Stimulated activated naive B cell treated with anti-CD40 and anti-IgM and Interleukin-4, amounts not matched to agents 10 μg/mL and 1 μg/mL and 100 μg/mL, for 72 hours (primary cell): Measurements from ENCODE around the gene SIGLEC5.

ENCODE experiments used
- ATAC-seq, 2 donors: fragments of 150-1000 bp; cut with Tn5 transposase; replicated peaks; 2 replicates each; pipeline ENCODE4 v1.10.0; 2021; ENCODE audit warnings: moderate library complexity in 1 of 2
- DNase-seq: peaks from one replicate; pipeline ENCODE4 v3.0.0; 2021
- H3K27ac Mint-ChIP-seq: one replicate; pipeline ENCODE4 v1.8.0; 2022; ENCODE audit warnings: mild to moderate bottlenecking, mixed read lengths
- H3K27me3 Mint-ChIP-seq, 2 donors: one replicate each; pipeline ENCODE4 v1.8.0; 2022; ENCODE audit warnings: mixed read lengths in 2 of 2
- H3K36me3 Mint-ChIP-seq, 2 donors: one replicate each; pipeline ENCODE4 v1.8.0; 2022; ENCODE audit warnings: mixed read lengths in 2 of 2, mild to moderate bottlenecking in 1 of 2
- H3K4me1 Mint-ChIP-seq, 2 donors: one replicate each; pipeline ENCODE4 v1.8.0; 2022; ENCODE audit warnings: mixed read lengths in 2 of 2, mild to moderate bottlenecking in 1 of 2
- H3K4me3 Mint-ChIP-seq, 2 donors: one replicate each; pipeline ENCODE4 v1.8.0; 2022; ENCODE audit warnings: mild to moderate bottlenecking in 2 of 2, mixed read lengths in 2 of 2, moderate library complexity in 1 of 2
- H3K9me3 Mint-ChIP-seq, 2 donors: one replicate each; pipeline ENCODE4 v1.8.0; 2022; ENCODE audit warnings: mixed read lengths in 2 of 2, mild to moderate bottlenecking in 1 of 2

Gene SIGLEC5

GRCh38 chr19:51607920-51608562 lies 22.2 kb downstream of the SIGLEC5 start:
- Mint-ChIP-seq H3K27ac (no peak overlapping the region), H3K9me3 (peaks cover 8 to 12% of the 10 kb centered on the region in 2 donors), H3K27me3 (peaks cover 0 to 4% of the 10 kb centered on the region in 2 donors), H3K4me3 (peak overlapping the region; percentile 30 to 37), H3K4me1 (peaks cover 66 to 82% of the 10 kb centered on the region in 2 donors), H3K36me3 (peaks cover 34 to 48% of the 10 kb centered on the region in 2 donors)
- DNase-seq (peak; percentile 50), ATAC-seq (no peak)

GRCh38 chr19:51607077-51607476 lies 23.1 kb downstream of the SIGLEC5 start:
- H3K9me3 Mint-ChIP-seq: peaks cover 5% of the 10 kb centered on the region in 2 donors
- H3K4me3 Mint-ChIP-seq: peak overlapping the region; percentile 69 to 71
- peaks cover 67 to 82% of the 10 kb centered on the region in 2 donors for H3K4me1 Mint-ChIP-seq
- H3K27ac Mint-ChIP-seq: peak overlapping the region; percentile 32
- peaks cover 0 to 4% of the 10 kb centered on the region in 2 donors for H3K27me3 Mint-ChIP-seq
- ATAC-seq: peak; percentile 95 to 97
- peak; percentile 87 for DNase-seq
- H3K36me3 Mint-ChIP-seq: peaks cover 33 to 43% of the 10 kb centered on the region in 2 donors

- Mint-ChIP-seq H3K27me3 (peaks cover 0 to 6% of the 10 kb centered on the region in 2 donors), H3K27ac (peak overlapping the region; percentile 93), H3K4me1 (peaks cover 43 to 66% of the 10 kb centered on the region in 2 donors), H3K4me3 (peak overlapping the region; percentile 86 to 87), H3K9me3 (peaks cover 2 to 5% of the 10 kb centered on the region in 2 donors), H3K36me3 (peaks cover 20 to 22% of the 10 kb centered on the region in 2 donors)
- DNase-seq (no peak), ATAC-seq (peak; percentile 24 to 36)
Measured at GRCh38 chr19:51602189-51602854, 27.9 kb downstream of the SIGLEC5 start.

GRCh38 chr19:51600940-51601580 lies 29.1 kb downstream of the SIGLEC5 start:
- H3K27ac Mint-ChIP-seq: peak overlapping the region; percentile 87
- peak; percentile 71 to 81 for ATAC-seq

GRCh38 chr19:51599084-51599483 lies 31.1 kb downstream of the SIGLEC5 start:
- Mint-ChIP-seq H3K36me3 (peaks cover 13 to 14% of the 10 kb centered on the region in 2 donors), H3K4me3 (no peak overlapping the region), H3K27me3 (peaks cover 0 to 9% of the 10 kb centered on the region in 2 donors), H3K27ac (no peak overlapping the region), H3K4me1 (peaks cover 37 to 61% of the 10 kb centered on the region in 2 donors), H3K9me3 (peaks cover 0 to 4% of the 10 kb centered on the region in 2 donors)
- DNase-seq: no peak
- no peak for ATAC-seq

More at GRCh38 chr19:51600940-51601580, 29.1 kb downstream of the SIGLEC5 start:
- peaks cover 20 to 22% of the 10 kb centered on the region in 2 donors for H3K36me3 Mint-ChIP-seq
- peak overlapping the region; percentile 75 to 82 for H3K4me3 Mint-ChIP-seq
- peaks cover 0 to 9% of the 10 kb centered on the region in 2 donors for H3K27me3 Mint-ChIP-seq
- peaks cover 34 to 55% of the 10 kb centered on the region in 2 donors for H3K4me1 Mint-ChIP-seq
- no peak for DNase-seq
- peaks cover 2 to 5% of the 10 kb centered on the region in 2 donors for H3K9me3 Mint-ChIP-seq

GRCh38 chr19:51598159-51598915 lies 31.9 kb downstream of the SIGLEC5 start:
- Mint-ChIP-seq H3K4me1 (peaks cover 44 to 67% of the 10 kb centered on the region in 2 donors), H3K27ac (no peak overlapping the region), H3K4me3 (no peak overlapping the region), H3K9me3 (peaks cover 0 to 4% of the 10 kb centered on the region in 2 donors), H3K27me3 (peaks cover 0 to 9% of the 10 kb centered on the region in 2 donors), H3K36me3 (peaks cover 13% of the 10 kb centered on the region in 2 donors)
- DNase-seq: no peak
- ATAC-seq: no peak

GRCh38 chr19:51595190-51596175 lies 34.7 kb downstream of the SIGLEC5 start:
- no peak for DNase-seq
- peak overlapping the region; percentile 92 for H3K27ac Mint-ChIP-seq
- H3K27me3 Mint-ChIP-seq: peaks cover 0 to 5% of the 10 kb centered on the region in 2 donors
- peak overlapping the region; percentile 93 to 99 for H3K4me3 Mint-ChIP-seq
- peaks cover 34 to 65% of the 10 kb centered on the region in 2 donors for H3K4me1 Mint-ChIP-seq
- peaks cover 0 to 2% of the 10 kb centered on the region in 2 donors for H3K9me3 Mint-ChIP-seq
- ATAC-seq: no peak
- peaks cover 6 to 16% of the 10 kb centered on the region in 2 donors for H3K36me3 Mint-ChIP-seq

GRCh38 chr19:51594774-51595109 lies 35.5 kb downstream of the SIGLEC5 start:
- no peak for DNase-seq
- peak; percentile 32 to 33 for ATAC-seq
- Mint-ChIP-seq H3K27me3 (peaks cover 0 to 5% of the 10 kb centered on the region in 2 donors), H3K4me3 (peak overlapping the region; percentile 93 to 99), H3K27ac (peak overlapping the region; percentile 92), H3K36me3 (peaks cover 13 to 20% of the 10 kb centered on the region in 2 donors), H3K4me1 (peaks cover 31 to 59% of the 10 kb centered on the region in 2 donors), H3K9me3 (peaks cover 0 to 2% of the 10 kb centered on the region in 2 donors)

GRCh38 chr19:51593969-51594773 lies 36.0 kb downstream of the SIGLEC5 start:
- peak overlapping the region; percentile 92 for H3K27ac Mint-ChIP-seq
- peak; percentile 99 to 100 for ATAC-seq
- H3K4me3 Mint-ChIP-seq: peak overlapping the region; percentile 93 to 99
- peak; percentile 97 for DNase-seq
- peaks cover 18 to 26% of the 10 kb centered on the region in 2 donors for H3K36me3 Mint-ChIP-seq
- peaks cover 0 to 2% of the 10 kb centered on the region in 2 donors for H3K9me3 Mint-ChIP-seq
- H3K27me3 Mint-ChIP-seq: peaks cover 0 to 5% of the 10 kb centered on the region in 2 donors
- peaks cover 31 to 57% of the 10 kb centered on the region in 2 donors for H3K4me1 Mint-ChIP-seq

GRCh38 chr19:51593138-51593890 lies 36.9 kb downstream of the SIGLEC5 start:
- DNase-seq (no peak), ATAC-seq (no peak)
- peak overlapping the region; percentile 92 for H3K27ac Mint-ChIP-seq
- H3K9me3 Mint-ChIP-seq: peaks cover 0 to 2% of the 10 kb centered on the region in 2 donors
- H3K4me1 Mint-ChIP-seq: peaks cover 31 to 53% of the 10 kb centered on the region in 2 donors
- H3K4me3 Mint-ChIP-seq: peak overlapping the region; percentile 93 to 99
- peaks cover 0 to 5% of the 10 kb centered on the region in 2 donors for H3K27me3 Mint-ChIP-seq
- peaks cover 18 to 28% of the 10 kb centered on the region in 2 donors for H3K36me3 Mint-ChIP-seq

GRCh38 chr19:51592521-51592920 lies 37.7 kb downstream of the SIGLEC5 start:
- no peak for DNase-seq
- peak overlapping the region in 1 of 2 donors; percentile 5 for H3K4me3 Mint-ChIP-seq
- H3K27me3 Mint-ChIP-seq: peaks cover 0 to 5% of the 10 kb centered on the region in 2 donors
- peaks cover 24 to 36% of the 10 kb centered on the region in 2 donors for H3K36me3 Mint-ChIP-seq
- peaks cover 31 to 49% of the 10 kb centered on the region in 2 donors for H3K4me1 Mint-ChIP-seq
- H3K9me3 Mint-ChIP-seq: peaks cover 4 to 7% of the 10 kb centered on the region in 2 donors
- ATAC-seq: no peak
- H3K27ac Mint-ChIP-seq: no peak overlapping the region
